Mucosa of descending colon (tissue), 3 donors: Measurements from ENCODE around the gene GALNT12. TPM values are rescaled to one million over a fixed set of nuclear protein-coding genes. Genes with fewer than 3 reads are reported as not detected.

Experiments used
- ATAC-seq: fragments of 200-7000 bp; cut with Tn5 transposase; one replicate; pipeline ENCODE4 v1.9.1; 2020; ENCODE audit warnings: mild to moderate bottlenecking, moderate library complexity
- DNase-seq, 3 donors: peaks; one replicate each; pipeline ENCODE4 v3.0.0-alpha.2; 2020
- H3K36me3 ChIP-seq: fragments of 200-600 bp; one replicate; pipeline ENCODE4 v1.8.0; 2021; ENCODE audit warnings: low read depth, mild to moderate bottlenecking
- H3K4me1 ChIP-seq: fragments of 200-600 bp; one replicate; pipeline ENCODE4 v1.8.0; 2021; ENCODE audit warnings: low read depth, mild to moderate bottlenecking
- H3K4me3 ChIP-seq: fragments of 200-600 bp; one replicate; pipeline ENCODE4 v1.8.0; 2021; ENCODE audit warnings: mild to moderate bottlenecking
- H3K9me3 ChIP-seq: fragments of 200-600 bp; one replicate; pipeline ENCODE4 v1.8.0; 2021; ENCODE audit warnings: mild to moderate bottlenecking
- intact Hi-C, 2 donors: fragments of 100-400 bp; cut with DNase I in 1 of 2; cut with micrococcal nuclease in 1 of 2; formaldehyde crosslinking; loops; one replicate each; pipeline versions ENCODE4 v1.11.0 to v1.11.1; 2022; cut with DNase I, micrococcal nuclease
- total RNA-seq, 3 donors: library from RNA; stranded (reverse); fragmentation: NEBNext Ultra II Directional in 2 of 3; extraction: Animal tissue kit (Norgen Biotek cat#: 25700) in 2 of 3; gene quantifications; one replicate each; pipeline versions ENCODE4 v1.2.1 to v1.2.4, GENCODE V29; 2021 to 2023
- TF ChIP-seq, protein P1 (sequence below): fragments of 200-600 bp; IDR thresholded peaks from one replicate; pipeline ENCODE4 v1.8.0; 2022; ENCODE audit warnings: antibody characterized with exemption, mild to moderate bottlenecking
- donor health status: DM: no; HTN: no; CAD: no; lungs with moderate emphysema.
- donor health status: DM: no; HTN: no; CAD: no.
- donor health status: DM: no; HTN: yes; CAD: no.

Gene GALNT12
- total RNA-seq, 3 donors from 2014 or later, result 54.6 to 139 (median 121) TPM

DNA sequence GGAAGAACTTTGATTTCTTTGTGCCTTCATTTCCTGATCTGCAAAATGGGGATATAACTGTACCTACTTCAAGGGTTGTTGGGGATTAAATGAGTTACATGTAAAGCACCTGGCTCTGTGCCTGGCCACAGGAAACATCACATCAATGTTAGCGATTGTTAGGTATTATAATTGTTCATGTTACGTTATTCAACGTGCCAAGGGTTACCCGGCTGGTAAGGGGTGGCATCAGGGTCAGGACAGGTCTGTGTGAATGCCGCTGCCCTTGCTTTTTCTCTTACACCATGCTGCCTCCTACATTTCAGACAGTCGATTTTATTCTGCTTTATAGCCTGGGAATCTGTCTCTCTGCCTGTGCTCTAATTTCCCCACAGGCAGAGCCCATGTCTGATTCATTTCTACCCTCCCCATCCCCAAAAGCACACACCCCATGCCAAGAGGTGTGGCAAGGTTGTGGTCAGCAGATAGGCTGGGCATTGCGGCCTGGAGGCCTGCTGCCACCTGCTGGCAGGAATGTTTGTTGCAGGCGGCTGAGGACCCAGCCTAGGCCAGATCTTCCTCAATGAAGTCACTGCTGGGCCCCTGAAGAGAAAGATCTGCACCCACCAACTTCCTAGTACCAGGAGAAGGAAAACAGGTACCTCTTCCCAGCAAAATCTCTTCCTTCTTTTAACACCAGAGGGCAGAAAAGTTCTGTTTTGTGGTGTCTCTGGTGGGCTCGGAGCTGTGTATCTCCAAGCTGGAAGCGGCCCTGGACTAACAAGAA, 16.4 kb upstream of the GALNT12 start:
- Histone ChIP-seq H3K4me1 (peaks cover 17% of the 10 kb centered on the region), H3K36me3 (no peaks in the 10 kb centered on the region), H3K4me3 (no peak overlapping the region), H3K9me3 (no peaks in the 10 kb centered on the region)
- peak; percentile 95 for ATAC-seq
- DNase-seq, result peak; percentile 76 to 88 (median 86)
- intact Hi-C loops, result no loop called here
- TF ChIP-seq, protein P1, sequence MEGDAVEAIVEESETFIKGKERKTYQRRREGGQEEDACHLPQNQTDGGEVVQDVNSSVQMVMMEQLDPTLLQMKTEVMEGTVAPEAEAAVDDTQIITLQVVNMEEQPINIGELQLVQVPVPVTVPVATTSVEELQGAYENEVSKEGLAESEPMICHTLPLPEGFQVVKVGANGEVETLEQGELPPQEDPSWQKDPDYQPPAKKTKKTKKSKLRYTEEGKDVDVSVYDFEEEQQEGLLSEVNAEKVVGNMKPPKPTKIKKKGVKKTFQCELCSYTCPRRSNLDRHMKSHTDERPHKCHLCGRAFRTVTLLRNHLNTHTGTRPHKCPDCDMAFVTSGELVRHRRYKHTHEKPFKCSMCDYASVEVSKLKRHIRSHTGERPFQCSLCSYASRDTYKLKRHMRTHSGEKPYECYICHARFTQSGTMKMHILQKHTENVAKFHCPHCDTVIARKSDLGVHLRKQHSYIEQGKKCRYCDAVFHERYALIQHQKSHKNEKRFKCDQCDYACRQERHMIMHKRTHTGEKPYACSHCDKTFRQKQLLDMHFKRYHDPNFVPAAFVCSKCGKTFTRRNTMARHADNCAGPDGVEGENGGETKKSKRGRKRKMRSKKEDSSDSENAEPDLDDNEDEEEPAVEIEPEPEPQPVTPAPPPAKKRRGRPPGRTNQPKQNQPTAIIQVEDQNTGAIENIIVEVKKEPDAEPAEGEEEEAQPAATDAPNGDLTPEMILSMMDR, result peak; percentile 96

DNA sequence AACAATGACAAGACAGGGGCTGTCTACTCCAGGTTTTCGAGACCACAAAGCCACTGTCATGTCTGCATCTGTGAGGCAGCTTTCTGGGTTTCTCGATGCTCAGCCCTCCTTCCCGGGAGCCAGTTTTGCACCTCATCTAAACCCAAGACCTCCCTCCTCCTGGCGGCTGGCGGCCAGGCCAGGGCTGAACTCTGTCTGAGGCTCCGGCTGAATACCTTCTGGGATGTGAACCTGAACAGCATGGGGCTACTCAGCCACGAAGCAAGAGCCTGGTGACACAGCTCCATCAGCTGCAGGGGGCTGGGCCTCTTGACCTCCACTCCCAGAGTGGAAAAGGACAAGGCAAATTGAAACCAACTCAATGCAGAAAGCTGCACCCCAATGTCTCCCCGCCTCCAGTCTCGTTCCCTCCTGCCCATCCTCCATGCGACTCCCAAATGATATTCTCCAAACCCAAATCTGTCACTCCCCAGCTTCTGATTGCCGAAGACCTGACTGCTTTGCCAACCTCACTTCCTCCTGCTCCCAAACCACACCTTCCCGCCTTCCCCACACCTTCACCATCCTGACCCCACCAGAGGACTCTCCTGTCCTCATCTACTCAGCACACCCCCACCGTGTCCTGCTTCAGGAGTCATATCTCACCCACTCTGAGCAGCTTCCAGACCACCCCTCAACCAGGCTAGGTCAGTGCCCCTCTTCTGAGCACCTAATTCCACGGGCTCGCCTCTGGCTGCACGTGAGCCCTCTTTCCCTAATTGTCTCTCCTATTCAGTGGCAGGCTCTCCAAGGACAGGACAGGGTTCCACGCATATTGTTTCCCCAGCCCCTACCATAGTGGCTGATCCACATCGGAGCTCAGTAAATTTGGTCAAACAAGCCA, 15.6 kb upstream of the GALNT12 start:
- no peaks in the 10 kb centered on the region for H3K9me3 ChIP-seq
- no peaks in the 10 kb centered on the region for H3K36me3 ChIP-seq
- H3K4me1 ChIP-seq, result peaks cover 17% of the 10 kb centered on the region
- no peak overlapping the region for H3K4me3 ChIP-seq
- TF ChIP-seq, protein P1, result no peak
- DNase-seq (no peak), ATAC-seq (no peak)
- intact Hi-C loops, result no loop called here

DNA sequence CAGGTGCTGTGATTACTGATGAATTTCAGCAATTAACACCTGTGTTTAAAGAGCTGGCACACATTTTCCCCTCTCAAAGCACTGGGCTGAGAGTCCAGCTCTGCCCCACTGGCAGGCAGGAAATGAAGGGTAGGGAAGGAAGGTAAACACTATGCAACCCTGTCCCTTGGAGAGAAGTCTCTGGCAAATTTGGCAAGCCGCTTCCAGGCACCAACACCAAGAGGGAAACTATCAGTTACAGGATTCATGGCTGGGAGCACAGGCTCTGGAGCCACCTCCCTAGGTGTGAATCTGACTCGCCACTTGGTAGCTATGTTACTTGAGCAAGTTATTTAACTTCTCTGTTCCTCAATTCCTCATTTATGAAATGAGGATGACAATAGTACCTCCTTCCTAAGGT, 14.4 kb upstream of the GALNT12 start:
- ATAC-seq (no peak), DNase-seq (no peak)
- Histone ChIP-seq H3K9me3 (no peaks in the 10 kb centered on the region), H3K4me1 (peaks cover 17% of the 10 kb centered on the region), H3K4me3 (no peak overlapping the region), H3K36me3 (no peaks in the 10 kb centered on the region)
- intact Hi-C loops, result no loop called here
- TF ChIP-seq, protein P1, result no peak

DNA sequence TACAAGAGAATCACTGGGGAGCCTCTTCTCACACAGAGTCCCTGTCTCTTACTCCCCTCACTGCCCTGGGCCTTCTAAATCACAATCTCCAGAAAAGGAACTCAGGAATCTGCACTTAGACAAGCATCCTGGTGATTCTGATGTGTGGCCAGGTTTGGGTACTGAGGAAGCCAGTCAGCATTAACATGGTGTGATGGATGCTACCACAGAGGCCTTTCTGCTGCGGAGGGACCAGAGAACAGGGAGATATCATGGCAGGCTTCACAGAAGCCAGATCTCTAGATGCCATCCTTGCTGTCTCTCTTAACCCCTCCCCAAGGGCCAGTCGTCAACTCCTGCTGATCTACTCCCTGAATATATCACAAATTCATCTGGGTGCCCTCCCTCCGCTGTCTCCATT, 12.7 kb upstream of the GALNT12 start:
- DNase-seq (no peak), ATAC-seq (no peak)
- TF ChIP-seq, protein P1, result no peak
- H3K36me3 ChIP-seq, result no peaks in the 10 kb centered on the region
- intact Hi-C loops, result no loop called here
- no peak overlapping the region for H3K4me3 ChIP-seq
- peaks cover 17% of the 10 kb centered on the region for H3K4me1 ChIP-seq
- H3K9me3 ChIP-seq, result no peaks in the 10 kb centered on the region

DNA sequence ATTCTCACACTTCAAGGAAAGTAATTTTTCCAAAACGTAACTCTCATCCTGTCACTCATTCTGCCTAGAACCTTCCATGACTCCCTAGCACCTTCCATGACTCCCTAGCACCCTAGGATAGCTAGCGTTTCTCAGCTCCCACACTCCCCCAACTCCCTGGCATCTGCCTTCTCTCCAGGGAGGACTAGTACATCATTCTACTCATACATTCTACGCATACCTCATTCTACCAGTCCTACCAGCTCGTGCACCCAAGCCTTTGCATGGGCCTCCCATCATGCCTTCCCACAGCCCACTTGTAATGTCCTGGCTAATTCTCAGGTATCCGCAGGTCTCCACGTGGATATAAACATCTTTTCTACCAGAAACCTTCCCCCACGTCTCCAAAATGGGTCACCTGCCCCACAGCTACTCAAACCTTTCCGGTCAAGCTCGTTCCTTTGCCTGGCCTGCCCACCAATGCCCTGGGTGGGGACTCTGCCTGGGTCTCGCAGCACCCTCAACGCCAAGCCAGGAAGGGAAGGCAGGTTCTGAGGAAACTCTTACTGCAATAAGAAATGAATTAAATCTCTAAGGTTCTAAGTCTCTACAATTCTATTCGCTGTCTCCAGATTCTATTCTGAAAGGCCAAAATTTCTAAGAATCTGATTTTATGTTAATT, 12.0 kb upstream of the GALNT12 start:
- DNase-seq, result no peak

More for the DNA sequence above, 12.0 kb upstream of the GALNT12 start:
- Histone ChIP-seq H3K4me3 (no peak overlapping the region), H3K36me3 (no peaks in the 10 kb centered on the region), H3K9me3 (no peaks in the 10 kb centered on the region), H3K4me1 (peaks cover 17% of the 10 kb centered on the region)
- TF ChIP-seq, protein P1, result no peak
- ATAC-seq, result no peak
- intact Hi-C loops, result no loop called here
